ENCODE results near the gene PRKG1. TPM values are rescaled to one million over a fixed set of nuclear protein-coding genes. Genes with fewer than 3 reads are reported as not detected.

Gene PRKG1
- total RNA-seq, 2 donors from 2014 or later, result 145 to 381 TPM

DNA sequence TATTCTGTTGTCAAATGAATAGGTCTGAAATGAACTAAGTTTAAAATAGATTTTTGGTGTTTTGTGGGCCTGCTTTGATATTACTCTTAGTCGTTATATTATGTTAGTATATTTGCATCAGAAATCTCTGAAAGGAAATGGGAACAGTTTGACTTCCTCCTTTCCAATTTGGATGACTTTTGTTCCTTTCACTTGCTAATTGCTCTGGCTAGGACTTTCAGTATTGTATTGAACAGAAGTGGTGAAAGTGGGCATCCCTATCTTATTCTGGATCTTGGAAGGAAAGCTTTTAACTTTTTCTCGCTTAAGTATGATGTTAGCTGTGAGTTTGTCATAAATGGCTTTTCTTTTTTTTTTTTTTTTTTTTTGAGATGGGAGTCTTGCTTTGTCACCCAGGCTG lies 966.2 kb downstream of the PRKG1 start:
- H3K4me3 ChIP-seq, result no peak overlapping the region
- DNase-seq (ENCODE audit: low spot score) (no peak), ATAC-seq (ENCODE audit: insufficient number of reproducible peaks, low FRiP score, low read depth) (no peak)
- H3K4me1 ChIP-seq (ENCODE audit: control insufficient read depth in 1 of 2, low read depth in 2 of 2), result peaks cover 4 to 38% of the 10 kb centered on the region in 2 donors
- no peak overlapping the region for H3K27ac ChIP-seq
- TF ChIP-seq, protein P1, sequence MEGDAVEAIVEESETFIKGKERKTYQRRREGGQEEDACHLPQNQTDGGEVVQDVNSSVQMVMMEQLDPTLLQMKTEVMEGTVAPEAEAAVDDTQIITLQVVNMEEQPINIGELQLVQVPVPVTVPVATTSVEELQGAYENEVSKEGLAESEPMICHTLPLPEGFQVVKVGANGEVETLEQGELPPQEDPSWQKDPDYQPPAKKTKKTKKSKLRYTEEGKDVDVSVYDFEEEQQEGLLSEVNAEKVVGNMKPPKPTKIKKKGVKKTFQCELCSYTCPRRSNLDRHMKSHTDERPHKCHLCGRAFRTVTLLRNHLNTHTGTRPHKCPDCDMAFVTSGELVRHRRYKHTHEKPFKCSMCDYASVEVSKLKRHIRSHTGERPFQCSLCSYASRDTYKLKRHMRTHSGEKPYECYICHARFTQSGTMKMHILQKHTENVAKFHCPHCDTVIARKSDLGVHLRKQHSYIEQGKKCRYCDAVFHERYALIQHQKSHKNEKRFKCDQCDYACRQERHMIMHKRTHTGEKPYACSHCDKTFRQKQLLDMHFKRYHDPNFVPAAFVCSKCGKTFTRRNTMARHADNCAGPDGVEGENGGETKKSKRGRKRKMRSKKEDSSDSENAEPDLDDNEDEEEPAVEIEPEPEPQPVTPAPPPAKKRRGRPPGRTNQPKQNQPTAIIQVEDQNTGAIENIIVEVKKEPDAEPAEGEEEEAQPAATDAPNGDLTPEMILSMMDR (IDR thresholded peaks at IDR 0.05), result no peak
- no peaks in the 10 kb centered on the region for H3K36me3 ChIP-seq
- no peaks in the 10 kb centered on the region for H3K27me3 ChIP-seq (replicated peaks; ENCODE audit: insufficient read depth)
- no peaks in the 10 kb centered on the region for H3K9me3 ChIP-seq

- Histone ChIP-seq H3K27ac (no peak overlapping the region), H3K4me3 (no peak overlapping the region), H3K4me1 (ENCODE audit: control insufficient read depth in 1 of 2, low read depth in 2 of 2) (peaks cover 4 to 43% of the 10 kb centered on the region in 2 donors), H3K36me3 (no peaks in the 10 kb centered on the region), H3K9me3 (no peaks in the 10 kb centered on the region), H3K27me3 (replicated peaks; ENCODE audit: insufficient read depth) (no peaks in the 10 kb centered on the region)
- ATAC-seq (ENCODE audit: insufficient number of reproducible peaks, low FRiP score, low read depth) (no peak), DNase-seq (ENCODE audit: low spot score) (no peak)
- TF ChIP-seq, protein P1 (IDR thresholded peaks at IDR 0.05), result no peak
These were observed 969.5 kb downstream of the PRKG1 start for GRCh38 chr10:52043811-52044210.

DNA sequence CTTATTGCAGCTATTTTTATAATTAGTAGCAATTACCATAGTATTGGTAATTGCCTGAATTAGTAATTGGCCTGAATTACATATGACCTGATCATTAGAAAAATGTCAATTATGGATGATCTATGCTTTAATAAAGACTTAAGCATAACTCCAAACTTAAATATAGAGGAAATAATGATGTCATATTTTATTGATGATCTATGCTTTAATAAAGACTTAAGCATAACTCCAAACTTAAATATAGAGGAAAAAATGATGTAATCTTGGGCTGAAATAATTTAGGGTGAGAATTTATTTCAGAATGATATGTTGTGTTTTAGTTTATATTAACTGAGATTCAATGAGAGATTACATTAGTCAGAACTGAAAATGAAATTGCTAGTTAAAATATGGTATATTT lies 973.8 kb downstream of the PRKG1 start:
- H3K4me3 ChIP-seq, result no peak overlapping the region
- no peaks in the 10 kb centered on the region for H3K27me3 ChIP-seq (replicated peaks; ENCODE audit: insufficient read depth)
- H3K4me1 ChIP-seq (ENCODE audit: control insufficient read depth in 1 of 2, low read depth in 2 of 2), result peaks cover 4 to 18% of the 10 kb centered on the region in 2 donors
- H3K36me3 ChIP-seq, result no peaks in the 10 kb centered on the region
- DNase-seq (ENCODE audit: low spot score), result no peak
- TF ChIP-seq, protein P1 (IDR thresholded peaks at IDR 0.05), result no peak
- H3K27ac ChIP-seq, result no peak overlapping the region
- ATAC-seq (ENCODE audit: insufficient number of reproducible peaks, low FRiP score, low read depth), result no peak
- H3K9me3 ChIP-seq, result no peaks in the 10 kb centered on the region

- Histone ChIP-seq H3K36me3 (no peaks in the 10 kb centered on the region), H3K27me3 (replicated peaks; ENCODE audit: insufficient read depth) (no peaks in the 10 kb centered on the region), H3K27ac (no peak overlapping the region), H3K4me3 (no peak overlapping the region), H3K4me1 (ENCODE audit: control insufficient read depth in 1 of 2, low read depth in 2 of 2) (peaks cover 0 to 4% of the 10 kb centered on the region in 2 donors), H3K9me3 (no peaks in the 10 kb centered on the region)
- no peak for DNase-seq (ENCODE audit: low spot score)
- ATAC-seq (ENCODE audit: insufficient number of reproducible peaks, low FRiP score, low read depth), result no peak
- TF ChIP-seq, protein P1 (IDR thresholded peaks at IDR 0.05), result no peak
These were observed 976.3 kb downstream of the PRKG1 start for GRCh38 chr10:52050429-52051047.

GRCh38 chr10:52053497-52053896 lies 979.2 kb downstream of the PRKG1 start:
- DNase-seq (ENCODE audit: low spot score) (no peak), ATAC-seq (ENCODE audit: insufficient number of reproducible peaks, low FRiP score, low read depth) (no peak)
- Histone ChIP-seq H3K4me1 (ENCODE audit: control insufficient read depth in 1 of 2, low read depth in 2 of 2) (no peaks in the 10 kb centered on the region), H3K36me3 (no peaks in the 10 kb centered on the region), H3K9me3 (no peaks in the 10 kb centered on the region), H3K4me3 (no peak overlapping the region), H3K27ac (no peak overlapping the region), H3K27me3 (replicated peaks; ENCODE audit: insufficient read depth) (no peaks in the 10 kb centered on the region)
- TF ChIP-seq, protein P1 (IDR thresholded peaks at IDR 0.05), result no peak

Measured in thoracic aorta (tissue), 2 donors.